HepG2 (cell line): ENCODE results near the gene MIEF1. TPM values are rescaled to one million over a fixed set of nuclear protein-coding genes. Genes with fewer than 3 reads are reported as not detected.

Experiments
- ATAC-seq: fragments of 200-7000 bp; cut with Tn5 transposase; 3 replicates; pipeline ENCODE4 v1.9.1; 2020; ENCODE audit warnings: mild to moderate bottlenecking, moderate library complexity
- BruUV-seq: library from RNA; stranded (reverse); fragments of 400-500 nt; replicated peaks from 2 replicates; lab custom pipeline; 2021; lab: Mats Ljungman, UMichigan
- CTCF ChIA-PET: fragments of 300-600 bp; formaldehyde crosslinking; extraction: SDS; loops from one replicate; lab custom pipeline; 2021; ENCODE audit warnings: low total read pairs, inconsistent platforms, low intra/inter-chr PET ratio; lab: Yijun Ruan, JAX
- POLR2A ChIA-PET: fragments of 350-600 bp; sonication (Branson Sonifier 250); formaldehyde crosslinking; loops from one replicate; lab custom pipeline; 2020; ENCODE audit warnings: antibody characterized with exemption, inconsistent platforms; lab: Yijun Ruan, JAX
- DNase-seq: peaks from one replicate; pipeline ENCODE4 v3.0.0-alpha.2; 2015; ENCODE audit warnings: low spot score
- FAIRE-seq: peaks from 3 replicates; lab custom pipeline; 2011; peaks lifted over from hg19 to GRCh38; lab: Jason Lieb, UNC
- H2AFZ ChIP-seq: one replicate; pipeline ENCODE4 v1.6.1; 2011; ENCODE audit warnings: low read length, inconsistent platforms
- H3K27ac ChIP-seq: fragments of 300-600 bp; 3 replicates; pipeline ENCODE4 v1.8.0; 2011; ENCODE audit warnings: mixed run types, mild to moderate bottlenecking, mixed read lengths, low read length, inconsistent platforms; ENCODE audit not compliant: insufficient read depth; ENCODE audit errors: extremely low read length
- H3K27me3 ChIP-seq, 2 experiments: fragments of 200-600 bp in 1 of 2; 2 replicates in 1 of 2; 3 replicates in 1 of 2; pipeline versions ENCODE4 v1.6.0 to v1.8.0; 2011; ENCODE audit warnings: low read length in 2 of 2, mild to moderate bottlenecking in 2 of 2, moderate library complexity in 2 of 2, inconsistent platforms in 1 of 2; ENCODE audit not compliant: insufficient read depth in 2 of 2, control insufficient read depth in 1 of 2
- H3K36me3 ChIP-seq, 2 experiments: fragments of 200-600 bp in 1 of 2; replicated peaks in 1 of 2; 2 replicates in 1 of 2; 3 replicates in 1 of 2; pipeline versions ENCODE4 v1.5.1 to v1.8.0; 2011; ENCODE audit warnings: low read length in 2 of 2, inconsistent platforms in 1 of 2; ENCODE audit not compliant: insufficient read depth in 2 of 2, control insufficient read depth in 1 of 2
- H3K4me1 ChIP-seq: 2 replicates; pipeline ENCODE4 v1.5.1; 2012; ENCODE audit warnings: low read length, inconsistent platforms; ENCODE audit not compliant: insufficient read depth
- H3K4me2 ChIP-seq: 2 replicates; pipeline ENCODE4 v1.6.0; 2011; ENCODE audit warnings: low read depth, low read length, inconsistent platforms
- H3K4me3 ChIP-seq, 3 experiments: fragments of 200-600 bp in 1 of 3; sonication (generic), shearing (Covaris generic) in 1 of 3; replicated peaks in 1 of 3; 2 replicates each; pipeline ENCODE4 v1.5.1; 2011 to 2016; ENCODE audit warnings: low read length in 3 of 3, inconsistent platforms in 2 of 3, low read depth in 2 of 3, mild to moderate bottlenecking in 2 of 3, control low read depth in 1 of 3, mixed read lengths in 1 of 3; ENCODE audit not compliant: insufficient read depth in 1 of 3
- H3K79me2 ChIP-seq: one replicate; pipeline ENCODE4 v1.6.1; 2011; ENCODE audit warnings: low read length, inconsistent platforms; ENCODE audit not compliant: insufficient read depth
- H3K9ac ChIP-seq: 2 replicates; pipeline ENCODE4 v1.6.0; 2011; ENCODE audit warnings: mild to moderate bottlenecking, low read depth, low read length, inconsistent platforms; ENCODE audit not compliant: insufficient read depth
- H3K9me3 ChIP-seq: 2 replicates; pipeline ENCODE4 v1.5.1; 2012; ENCODE audit warnings: mild to moderate bottlenecking, low read length
- H4K20me1 ChIP-seq: 2 replicates; pipeline ENCODE4 v1.6.0; 2011; ENCODE audit warnings: inconsistent platforms, mild to moderate bottlenecking, low read length, moderate library complexity; ENCODE audit not compliant: insufficient read depth
- BORCS8-MEF2B ChIP-seq: sonication (generic); formaldehyde crosslinking; IDR thresholded peaks from 2 replicates; pipeline ENCODE4 v1.8.0; 2022; ENCODE audit warnings: mild to moderate bottlenecking, missing genetic modification reagents
- CSRNP2 ChIP-seq: sonication (generic); formaldehyde crosslinking; conservative IDR thresholded peaks from 2 replicates; pipeline ENCODE4 v1.8.0; 2022; ENCODE audit warnings: low read depth, missing genetic modification reagents
- DDIT3 ChIP-seq: sonication (generic); formaldehyde crosslinking; IDR thresholded peaks from 2 replicates; pipeline ENCODE4 v1.4.0; 2020; ENCODE audit warnings: mild to moderate bottlenecking, missing genetic modification reagents
- KDM3A ChIP-seq: IDR thresholded peaks from 2 replicates; pipeline ENCODE4 v1.6.1; 2018; ENCODE audit warnings: low read depth, missing compliant biosample characterization
- POGZ ChIP-seq: sonication (generic); formaldehyde crosslinking; IDR thresholded peaks from 2 replicates; pipeline ENCODE4 v1.4.0; 2020; ENCODE audit warnings: mild to moderate bottlenecking, missing genetic modification reagents
- ZNF234 ChIP-seq: sonication (generic); formaldehyde crosslinking; conservative IDR thresholded peaks from 2 replicates; pipeline ENCODE4 v1.5.1; 2020; ENCODE audit warnings: mild to moderate bottlenecking, missing genetic modification reagents
- ZNF543 ChIP-seq: sonication (generic); formaldehyde crosslinking; IDR thresholded peaks from 2 replicates; pipeline ENCODE4 v1.4.0; 2020; ENCODE audit warnings: mild to moderate bottlenecking, missing genetic modification reagents
- ZNF589 ChIP-seq: sonication (generic); formaldehyde crosslinking; conservative IDR thresholded peaks from 2 replicates; pipeline ENCODE4 v1.8.0; 2022; ENCODE audit warnings: mild to moderate bottlenecking, moderate library complexity, missing genetic modification reagents
- ZXDC ChIP-seq: sonication (generic); formaldehyde crosslinking; IDR thresholded peaks from 2 replicates; pipeline ENCODE4 v1.5.0; 2020; ENCODE audit warnings: mild to moderate bottlenecking, missing genetic modification reagents
- WGBS: methylation state at CpG from one replicate; pipeline ENCODE4 v1.1.6; 2017; ENCODE audit warnings: low lambda C conversion rate; 5-methylcytosine and 5-hydroxymethylcytosine counted together
- in situ Hi-C: cut with HindIII; loops from 2 replicates; pipeline ENCODE4 v1.10.0; 2017; ENCODE audit warnings: low pct_unique_long_range_greater_than_20kb; ENCODE audit not compliant: extremely low pct_ligation_motif_present
- intact Hi-C: fragments of 100-400 bp; cut with micrococcal nuclease; formaldehyde crosslinking; loops from one replicate; pipeline ENCODE4 v1.10.0; 2022; ENCODE audit not compliant: unreplicated experiment
- polyA plus RNA-seq, 8 experiments: library from polyadenylated mRNA; depleted of rRNA in 3 of 8; stranded (reverse) in 7 of 8; unstranded in 1 of 8; fragments of >200 nt; fragmentation: Illumina TruSeq in 4 of 8; extraction: Trizol in 4 of 8; gene quantifications; 2 replicates each; pipeline versions ENCODE4 v1.2.1 to v1.2.3, GENCODE V29; 2011 to 2016; ENCODE audit warnings: low read depth in 4 of 8, missing spikeins in 1 of 8, mixed read lengths in 1 of 8; ENCODE audit not compliant: insufficient read depth in 1 of 8
- total RNA-seq, 5 experiments: library from RNA; depleted of rRNA; stranded (reverse); fragments of >200 nt; fragmentation: Illumina TruSeq; extraction: Trizol; gene quantifications; 2 replicates each; pipeline ENCODE4 v1.2.3, GENCODE V29; 2016; ENCODE audit warnings: low read depth in 1 of 5

The MIEF1 gene
- total and polyA plus RNA-seq, 2 of the 13 experiments (the other 11 are each of a cell fraction or from before 2014, with no cell fraction given), result 21.7 to 34.8 TPM

GRCh38 chr22:39553429-39553828 is 51.3 kb downstream of the MIEF1 start (continued):
- TF ChIP-seq BORCS8-MEF2B (CRISPR knock-in tag), result no peak
- TF ChIP-seq KDM3A, result no peak
- TF ChIP-seq CSRNP2 (CRISPR knock-in tag), result no peak
- no peak for TF ChIP-seq ZNF234 (CRISPR knock-in tag)
- TF ChIP-seq ZXDC (CRISPR knock-in tag), result no peak
- no peak for TF ChIP-seq ZNF589 (CRISPR knock-in tag)
- no peak for TF ChIP-seq POGZ (CRISPR knock-in tag)

- Histone ChIP-seq H3K4me2 (no peak overlapping the region), H3K27me3 (peaks cover 7 to 40% of the 10 kb centered on the region in 2 experiments), H3K9ac (no peak overlapping the region), H3K36me3 (no peaks in the 10 kb centered on the region), H3K4me1 (no peaks in the 10 kb centered on the region), H3K79me2 (no peaks in the 10 kb centered on the region), H3K27ac (no peak overlapping the region), H3K9me3 (no peaks in the 10 kb centered on the region), H3K4me3 (no peak overlapping the region), H4K20me1 (no peaks in the 10 kb centered on the region), H2AFZ (no peak overlapping the region)
- DNase-seq (no peak), ATAC-seq (no peak), FAIRE-seq (no peak)
- CTCF ChIA-PET, result no interaction called here
- TF ChIP-seq ZNF543, result no peak
- TF ChIP-seq DDIT3 (CRISPR knock-in tag), result no peak
- 33% methylated on average over 3 of the region's 3 CpGs for WGBS
- in situ Hi-C loops (no loop called here), intact Hi-C loops (no loop called here)
- no TSS peak for BruUV-seq
- POLR2A ChIA-PET, result no interaction called here
Measured at GRCh38 chr22:39554151-39554550, 52.1 kb downstream of the MIEF1 start.
